SK-N-SH treated with all-trans-retinoic acid at 6 μM for 48 hours (cell line): ENCODE measurements around the gene KCNG3.

Experiments used
- ATAC-seq: fragments of 200-7000 bp; cut with Tn5 transposase; 3 replicates; pipeline ENCODE4 v1.9.1; 2020; ENCODE audit warnings: mild to moderate bottlenecking, moderate library complexity
- BACH2 ChIP-seq: fragments of 250-450 bp; sonication (Bioruptor Pico); IDR thresholded peaks from 2 replicates; pipeline ENCODE4 v1.9.0; 2021; ENCODE audit warnings: mild to moderate bottlenecking, borderline replicate concordance
- CSDC2 ChIP-seq: fragments of 250-450 bp; sonication (Bioruptor Pico); IDR thresholded peaks from 2 replicates; pipeline ENCODE4 v1.5.0; 2020; ENCODE audit warnings: mild to moderate bottlenecking, moderate library complexity
- ESRRG ChIP-seq: fragments of 250-450 bp; sonication (Bioruptor Pico); IDR thresholded peaks from 2 replicates; pipeline ENCODE4 v1.6.1; 2021; ENCODE audit warnings: mild to moderate bottlenecking
- GLIS3 ChIP-seq: fragments of 250-450 bp; sonication (Bioruptor Pico); IDR thresholded peaks from 2 replicates; pipeline ENCODE4 v1.5.0; 2020; ENCODE audit warnings: mild to moderate bottlenecking, moderate library complexity
- ISL1 ChIP-seq: fragments of 250-450 bp; sonication (Bioruptor Pico); IDR thresholded peaks from 2 replicates; pipeline ENCODE4 v2.1.2; 2022; ENCODE audit warnings: mild to moderate bottlenecking, moderate library complexity
- OSR1 ChIP-seq: fragments of 250-450 bp; sonication (Bioruptor Pico); IDR thresholded peaks from 2 replicates; pipeline ENCODE4 v1.8.0; 2022; ENCODE audit warnings: moderate library complexity, mild to moderate bottlenecking, inconsistent platforms
- PATZ1 ChIP-seq: fragments of 250-450 bp; sonication (Bioruptor Pico); IDR thresholded peaks from 2 replicates; pipeline ENCODE4 v1.8.0; 2020; ENCODE audit warnings: mild to moderate bottlenecking, moderate library complexity, borderline replicate concordance
- RARB ChIP-seq: fragments of 250-450 bp; sonication (Bioruptor Pico); IDR thresholded peaks from 2 replicates; pipeline ENCODE4 v1.8.0; 2021; ENCODE audit warnings: mild to moderate bottlenecking, moderate library complexity
- SNAI2 ChIP-seq: fragments of 250-450 bp; sonication (Bioruptor Pico); IDR thresholded peaks from 2 replicates; pipeline ENCODE4 v1.5.0; 2020; ENCODE audit warnings: mild to moderate bottlenecking, moderate library complexity
- TCF4 ChIP-seq: fragments of 250-450 bp; sonication (Bioruptor Pico); IDR thresholded peaks from 2 replicates; pipeline ENCODE4 v1.8.0; 2021; ENCODE audit warnings: mild to moderate bottlenecking, moderate library complexity, borderline replicate concordance
- TOX ChIP-seq: fragments of 250-450 bp; sonication (Bioruptor Pico); IDR thresholded peaks from 2 replicates; pipeline ENCODE4 v1.8.0; 2021; ENCODE audit warnings: mild to moderate bottlenecking, moderate library complexity, borderline replicate concordance
- TSHZ2 ChIP-seq: fragments of 250-450 bp; sonication (Bioruptor Pico); IDR thresholded peaks from 2 replicates; pipeline ENCODE4 v1.5.0; 2020; ENCODE audit warnings: mild to moderate bottlenecking, moderate library complexity
- ZC3H10 ChIP-seq: fragments of 250-450 bp; sonication (Bioruptor Pico); IDR thresholded peaks from 2 replicates; pipeline ENCODE4 v1.5.1; 2021; ENCODE audit warnings: mild to moderate bottlenecking, moderate library complexity
- ZFP3 ChIP-seq: fragments of 250-450 bp; sonication (Bioruptor Pico); IDR thresholded peaks from 2 replicates; pipeline ENCODE4 v1.5.0; 2020; ENCODE audit warnings: mild to moderate bottlenecking, moderate library complexity
- ZFP30 ChIP-seq: fragments of 450-650 bp; formaldehyde crosslinking; IDR thresholded peaks from 2 replicates; pipeline ENCODE4 v1.5.0; 2022; ENCODE audit warnings: mild to moderate bottlenecking, moderate library complexity
- ZNF565 ChIP-seq: fragments of 450-650 bp; formaldehyde crosslinking; conservative IDR thresholded peaks from 2 replicates; pipeline ENCODE4 v1.5.0; 2020; ENCODE audit warnings: low read depth, mild to moderate bottlenecking, moderate library complexity
- ZNF8 ChIP-seq: fragments of 450-650 bp; formaldehyde crosslinking; IDR thresholded peaks from 2 replicates; pipeline ENCODE4 v1.5.0; 2020; ENCODE audit warnings: mild to moderate bottlenecking, moderate library complexity
- TF ChIP-seq, protein P1 (sequence below): fragments of 250-450 bp; sonication (Bioruptor Pico); IDR thresholded peaks from 2 replicates; pipeline ENCODE4 v1.5.1; 2020; ENCODE audit warnings: low read depth, mild to moderate bottlenecking, moderate library complexity
- TF ChIP-seq, protein P2 (sequence below): fragments of 250-450 bp; sonication (Bioruptor Pico); IDR thresholded peaks from 2 replicates; pipeline ENCODE4 v1.8.0; 2021; ENCODE audit warnings: low read depth, mild to moderate bottlenecking, moderate library complexity, borderline replicate concordance
- TF ChIP-seq, protein P3 (sequence below): fragments of 250-450 bp; sonication (Bioruptor Pico); IDR thresholded peaks from 2 replicates; pipeline ENCODE4 v1.5.1; 2021; ENCODE audit warnings: mild to moderate bottlenecking, moderate library complexity

Gene KCNG3

GRCh38 chr2:42436370-42436769 is 57.4 kb downstream of the KCNG3 start (continued):
- no peak for TF ChIP-seq SNAI2 (CRISPR knock-in tag)
- TF ChIP-seq, protein P1, sequence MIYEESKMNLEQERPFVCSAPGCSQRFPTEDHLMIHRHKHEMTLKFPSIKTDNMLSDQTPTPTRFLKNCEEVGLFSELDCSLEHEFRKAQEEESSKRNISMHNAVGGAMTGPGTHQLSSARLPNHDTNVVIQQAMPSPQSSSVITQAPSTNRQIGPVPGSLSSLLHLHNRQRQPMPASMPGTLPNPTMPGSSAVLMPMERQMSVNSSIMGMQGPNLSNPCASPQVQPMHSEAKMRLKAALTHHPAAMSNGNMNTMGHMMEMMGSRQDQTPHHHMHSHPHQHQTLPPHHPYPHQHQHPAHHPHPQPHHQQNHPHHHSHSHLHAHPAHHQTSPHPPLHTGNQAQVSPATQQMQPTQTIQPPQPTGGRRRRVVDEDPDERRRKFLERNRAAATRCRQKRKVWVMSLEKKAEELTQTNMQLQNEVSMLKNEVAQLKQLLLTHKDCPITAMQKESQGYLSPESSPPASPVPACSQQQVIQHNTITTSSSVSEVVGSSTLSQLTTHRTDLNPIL (CRISPR knock-in tag) = no peak
- TF ChIP-seq ZNF8 (CRISPR knock-in tag) = no peak
- TF ChIP-seq TCF4 (CRISPR knock-in tag) = no peak
- TF ChIP-seq, all 23 proteins: peak for 0

DNA sequence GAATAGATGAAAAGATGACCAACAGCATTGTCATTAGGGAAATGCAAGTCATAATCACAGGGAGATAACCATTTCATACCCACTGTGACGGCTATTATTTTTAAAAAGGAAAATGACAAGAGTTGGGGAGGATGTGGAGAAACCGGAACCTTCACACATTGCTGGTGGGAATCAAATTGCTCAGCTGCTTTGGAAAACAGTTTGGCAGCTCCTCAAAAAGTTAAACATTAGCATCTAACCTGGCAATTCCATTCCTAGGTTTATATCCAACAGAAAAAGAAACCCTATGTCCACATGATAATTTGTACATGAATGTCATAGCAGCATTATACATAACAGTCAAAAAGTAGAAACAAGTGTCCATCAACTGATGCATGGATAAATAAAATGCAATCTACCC is 58.2 kb downstream of the KCNG3 start:
- TF ChIP-seq ISL1 (CRISPR knock-in tag) = no peak
- TF ChIP-seq ZFP3 (CRISPR knock-in tag) = no peak
- TF ChIP-seq PATZ1 (CRISPR knock-in tag) = no peak
- TF ChIP-seq ESRRG = no peak
- no peak for TF ChIP-seq SNAI2 (CRISPR knock-in tag)
- no peak for TF ChIP-seq TCF4 (CRISPR knock-in tag)
- no peak for TF ChIP-seq ZNF8 (CRISPR knock-in tag)
- TF ChIP-seq OSR1 (CRISPR knock-in tag) = no peak
- no peak for TF ChIP-seq BACH2 (CRISPR knock-in tag)
- ATAC-seq = no peak

GRCh38 chr2:42430188-42430587 is 63.6 kb downstream of the KCNG3 start:
- no peak for TF ChIP-seq CSDC2
- ATAC-seq = no peak

DNA sequence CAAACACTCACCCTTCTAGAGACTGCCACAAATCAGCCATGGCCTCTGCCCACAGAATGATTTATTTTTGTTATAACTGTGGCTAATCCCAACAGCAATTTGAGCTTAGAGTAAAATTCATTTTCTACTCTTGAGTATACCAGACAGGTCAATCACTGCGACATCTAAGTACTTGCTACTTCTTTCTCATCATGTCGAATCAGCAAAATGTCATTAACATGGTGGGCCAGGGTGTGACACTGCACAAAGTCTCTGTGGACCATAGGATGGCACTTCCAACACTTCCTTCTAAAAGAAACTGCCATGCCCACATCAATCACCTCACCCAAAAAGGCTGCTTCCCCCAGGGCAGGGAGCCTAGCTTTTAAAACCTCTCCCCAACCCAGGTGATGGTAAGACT is 64.4 kb downstream of the KCNG3 start:
- ATAC-seq = no peak
- TF ChIP-seq ZC3H10 (CRISPR knock-in tag) (no peak), RARB (CRISPR knock-in tag) (no peak), BACH2 (CRISPR knock-in tag) (no peak), OSR1 (CRISPR knock-in tag) (no peak), TCF4 (CRISPR knock-in tag) (no peak), SNAI2 (CRISPR knock-in tag) (no peak), ZNF565 (CRISPR knock-in tag) (no peak), ESRRG (no peak), TSHZ2 (no peak), CSDC2 (no peak), ZFP30 (no peak), PATZ1 (CRISPR knock-in tag) (no peak)
- TF ChIP-seq, protein P2, sequence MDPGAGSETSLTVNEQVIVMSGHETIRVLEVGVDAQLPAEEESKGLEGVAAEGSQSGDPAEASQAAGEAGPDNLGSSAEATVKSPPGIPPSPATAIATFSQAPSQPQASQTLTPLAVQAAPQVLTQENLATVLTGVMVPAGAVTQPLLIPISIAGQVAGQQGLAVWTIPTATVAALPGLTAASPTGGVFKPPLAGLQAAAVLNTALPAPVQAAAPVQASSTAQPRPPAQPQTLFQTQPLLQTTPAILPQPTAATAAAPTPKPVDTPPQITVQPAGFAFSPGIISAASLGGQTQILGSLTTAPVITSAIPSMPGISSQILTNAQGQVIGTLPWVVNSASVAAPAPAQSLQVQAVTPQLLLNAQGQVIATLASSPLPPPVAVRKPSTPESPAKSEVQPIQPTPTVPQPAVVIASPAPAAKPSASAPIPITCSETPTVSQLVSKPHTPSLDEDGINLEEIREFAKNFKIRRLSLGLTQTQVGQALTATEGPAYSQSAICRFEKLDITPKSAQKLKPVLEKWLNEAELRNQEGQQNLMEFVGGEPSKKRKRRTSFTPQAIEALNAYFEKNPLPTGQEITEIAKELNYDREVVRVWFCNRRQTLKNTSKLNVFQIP (CRISPR knock-in tag) = no peak

- no peak for ATAC-seq
- TF ChIP-seq TOX (CRISPR knock-in tag) (no peak), CSDC2 (no peak), RARB (CRISPR knock-in tag) (no peak), PATZ1 (CRISPR knock-in tag) (no peak), ZFP30 (no peak), BACH2 (CRISPR knock-in tag) (no peak), ZNF565 (CRISPR knock-in tag) (no peak), ZFP3 (CRISPR knock-in tag) (no peak), GLIS3 (CRISPR knock-in tag) (no peak), ZNF8 (CRISPR knock-in tag) (no peak)
- TF ChIP-seq, protein P3, sequence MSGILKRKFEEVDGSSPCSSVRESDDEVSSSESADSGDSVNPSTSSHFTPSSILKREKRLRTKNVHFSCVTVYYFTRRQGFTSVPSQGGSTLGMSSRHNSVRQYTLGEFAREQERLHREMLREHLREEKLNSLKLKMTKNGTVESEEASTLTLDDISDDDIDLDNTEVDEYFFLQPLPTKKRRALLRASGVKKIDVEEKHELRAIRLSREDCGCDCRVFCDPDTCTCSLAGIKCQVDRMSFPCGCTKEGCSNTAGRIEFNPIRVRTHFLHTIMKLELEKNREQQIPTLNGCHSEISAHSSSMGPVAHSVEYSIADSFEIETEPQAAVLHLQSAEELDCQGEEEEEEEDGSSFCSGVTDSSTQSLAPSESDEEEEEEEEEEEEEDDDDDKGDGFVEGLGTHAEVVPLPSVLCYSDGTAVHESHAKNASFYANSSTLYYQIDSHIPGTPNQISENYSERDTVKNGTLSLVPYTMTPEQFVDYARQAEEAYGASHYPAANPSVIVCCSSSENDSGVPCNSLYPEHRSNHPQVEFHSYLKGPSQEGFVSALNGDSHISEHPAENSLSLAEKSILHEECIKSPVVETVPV (CRISPR knock-in tag) = no peak
Observed at GRCh38 chr2:42425697-42426096, 68.1 kb downstream of the KCNG3 start.
